HS-5 (cell line): ENCODE measurements around the gene DCLK2.

Experiments
- DNase-seq: peaks from one replicate; pipeline ENCODE4 v3.0.0-alpha.2; 2012; ENCODE audit warnings: low read depth

DCLK2 gene

DNA sequence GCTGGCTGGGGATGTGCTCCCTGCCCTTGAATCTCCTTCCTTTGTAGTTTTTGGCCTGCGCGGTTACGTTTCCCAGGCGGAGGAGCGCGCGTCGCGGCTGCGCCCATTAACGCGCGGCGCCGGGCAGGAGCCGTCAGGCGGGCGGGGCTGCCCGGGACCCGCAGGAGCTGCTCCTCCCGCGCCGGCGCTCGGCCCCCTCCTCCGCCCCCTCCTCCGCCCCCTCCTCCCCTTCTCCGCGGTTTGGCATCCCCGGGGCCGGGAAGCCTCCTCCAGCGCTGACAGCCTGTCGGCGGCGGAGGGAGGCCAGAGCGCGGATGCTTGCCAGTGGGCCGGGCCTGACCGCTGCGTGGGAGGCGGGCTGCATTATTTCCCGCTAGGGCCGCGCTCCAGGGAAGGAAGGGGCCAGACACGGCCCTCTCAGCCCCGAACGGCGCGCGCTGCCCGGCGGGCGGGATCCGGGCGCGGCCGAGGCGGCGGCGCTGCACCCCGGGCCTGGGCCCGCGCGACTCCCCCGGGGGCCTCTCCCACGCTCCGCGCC is at the start of gene DCLK2:
Gene DCLK2 (plus strand): TSS at position 405 of the 538 bp plus-strand sequence. CDS start 583 bp downstream, outside the sequence.
- DNase-seq, result no peak

DNA sequence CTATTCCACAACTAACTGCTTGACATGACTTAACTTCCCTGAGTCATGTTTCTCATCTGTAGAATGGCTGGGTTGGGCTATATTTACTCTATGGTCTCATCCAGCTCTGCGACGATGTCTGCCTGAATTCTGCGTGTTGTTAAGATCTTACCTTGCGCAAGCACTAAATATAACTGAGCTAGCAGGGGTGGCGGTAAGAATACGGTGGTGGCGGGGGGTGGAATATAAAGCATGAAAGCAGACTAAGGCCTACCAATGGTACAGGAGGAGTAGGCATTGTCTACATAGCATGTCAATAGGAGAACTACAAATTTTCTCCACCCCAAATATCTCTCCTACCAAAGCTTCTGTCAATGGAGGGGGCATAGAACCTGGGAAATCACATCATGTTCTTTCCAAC is 45.7 kb upstream of the DCLK2 start:
- DNase-seq, result no peak

DNA sequence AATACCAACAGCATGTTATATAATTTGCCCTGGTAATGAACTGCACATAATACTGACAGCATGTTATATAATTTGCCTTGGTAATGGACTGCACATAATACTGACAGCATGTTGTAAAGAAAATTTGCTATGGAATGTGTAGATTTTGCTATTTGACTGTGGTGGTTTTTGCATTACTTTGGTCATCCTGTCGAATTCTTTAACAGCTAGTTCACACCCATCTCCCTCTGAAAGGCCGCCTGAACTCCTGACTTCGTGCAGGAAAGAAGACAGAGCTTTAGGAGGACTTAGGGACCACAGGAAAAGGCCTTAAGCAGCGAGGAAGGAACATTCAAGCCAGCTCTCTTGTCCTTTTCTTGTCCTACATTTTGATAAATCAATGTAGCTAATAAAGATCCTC is 45.2 kb upstream of the DCLK2 start:
- DNase-seq, result no peak

DNA sequence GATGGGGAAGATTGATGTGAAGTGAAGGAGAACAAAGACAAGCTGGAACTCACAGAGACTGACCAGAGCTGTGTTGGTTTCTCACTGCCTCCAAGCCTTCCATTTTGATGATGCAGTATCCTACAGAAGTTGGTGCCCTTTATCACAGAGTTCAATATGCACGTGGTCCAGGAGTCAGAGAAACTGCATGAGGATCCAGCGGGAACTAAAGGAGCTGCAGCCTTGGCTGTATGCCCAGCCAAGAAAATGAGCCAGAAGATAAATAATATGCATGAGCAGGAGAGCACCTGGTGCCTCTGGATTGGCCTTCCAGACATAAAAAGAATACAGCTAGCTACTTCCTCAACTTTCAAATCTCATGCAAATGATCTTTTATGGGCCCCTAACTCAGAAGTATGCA is 44.3 kb upstream of the DCLK2 start:
- no peak for DNase-seq

DNA sequence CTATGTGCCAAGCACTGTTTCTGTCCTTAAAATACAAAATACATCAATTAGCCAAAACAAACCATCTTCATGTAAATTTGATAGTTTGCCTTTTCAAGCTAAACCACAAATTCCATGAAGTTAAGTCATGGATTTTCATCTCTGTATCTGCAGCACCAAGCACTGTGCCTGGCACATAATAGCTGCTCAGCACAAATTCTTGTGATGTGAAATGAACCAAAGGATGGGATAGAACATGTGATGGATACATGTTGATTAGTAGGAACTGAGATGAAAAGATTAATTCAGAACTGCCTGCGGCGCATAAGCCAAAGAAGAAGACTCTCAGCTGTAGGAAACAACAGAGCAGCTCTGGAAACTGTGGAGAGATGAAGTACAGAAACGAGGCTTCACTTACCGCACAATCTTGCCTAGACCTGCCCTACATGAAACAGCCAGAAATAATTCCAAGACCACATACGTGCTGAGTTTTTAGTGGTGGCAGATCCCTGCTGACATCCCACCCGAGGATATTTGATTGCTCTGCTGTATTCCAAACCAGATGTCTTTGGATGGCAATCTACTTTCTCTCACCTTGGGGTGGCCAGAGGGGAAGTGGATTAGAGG is 40.9 kb upstream of the DCLK2 start:
- no peak for DNase-seq

DNA sequence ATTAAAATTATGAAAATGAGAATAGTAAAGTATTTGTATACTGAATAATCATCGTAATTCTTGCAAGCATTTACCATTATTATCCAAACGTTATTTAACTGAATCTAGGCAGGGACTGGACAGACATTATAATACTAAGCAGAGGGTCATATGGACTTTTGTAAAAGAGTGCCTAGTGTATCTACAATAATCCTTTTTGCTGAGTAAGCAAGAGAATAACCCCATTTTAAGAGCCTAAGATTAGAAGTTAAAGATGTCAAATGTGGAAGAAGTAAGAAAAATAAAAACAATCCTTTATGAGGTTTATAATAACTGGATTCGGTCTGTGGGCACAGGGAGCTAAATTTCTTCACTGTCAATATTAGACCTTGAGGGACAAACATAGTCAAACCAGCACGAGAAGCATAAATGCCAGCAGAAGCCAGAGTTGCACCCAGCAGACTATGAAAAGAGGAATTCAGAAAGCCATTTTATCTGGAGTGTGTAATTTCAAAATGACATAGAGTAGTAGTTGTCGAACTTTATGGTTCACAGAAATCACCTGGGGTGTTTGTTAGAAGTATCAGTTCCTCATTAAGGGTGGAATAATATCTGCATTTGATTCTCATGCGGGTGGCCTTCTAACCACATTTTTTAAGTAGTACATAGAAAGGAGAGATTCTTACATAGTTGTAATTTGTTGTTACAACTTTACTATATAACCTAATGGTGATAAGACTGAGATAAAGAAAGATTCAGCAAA is 39.7 kb upstream of the DCLK2 start:
- DNase-seq, result no peak

DNA sequence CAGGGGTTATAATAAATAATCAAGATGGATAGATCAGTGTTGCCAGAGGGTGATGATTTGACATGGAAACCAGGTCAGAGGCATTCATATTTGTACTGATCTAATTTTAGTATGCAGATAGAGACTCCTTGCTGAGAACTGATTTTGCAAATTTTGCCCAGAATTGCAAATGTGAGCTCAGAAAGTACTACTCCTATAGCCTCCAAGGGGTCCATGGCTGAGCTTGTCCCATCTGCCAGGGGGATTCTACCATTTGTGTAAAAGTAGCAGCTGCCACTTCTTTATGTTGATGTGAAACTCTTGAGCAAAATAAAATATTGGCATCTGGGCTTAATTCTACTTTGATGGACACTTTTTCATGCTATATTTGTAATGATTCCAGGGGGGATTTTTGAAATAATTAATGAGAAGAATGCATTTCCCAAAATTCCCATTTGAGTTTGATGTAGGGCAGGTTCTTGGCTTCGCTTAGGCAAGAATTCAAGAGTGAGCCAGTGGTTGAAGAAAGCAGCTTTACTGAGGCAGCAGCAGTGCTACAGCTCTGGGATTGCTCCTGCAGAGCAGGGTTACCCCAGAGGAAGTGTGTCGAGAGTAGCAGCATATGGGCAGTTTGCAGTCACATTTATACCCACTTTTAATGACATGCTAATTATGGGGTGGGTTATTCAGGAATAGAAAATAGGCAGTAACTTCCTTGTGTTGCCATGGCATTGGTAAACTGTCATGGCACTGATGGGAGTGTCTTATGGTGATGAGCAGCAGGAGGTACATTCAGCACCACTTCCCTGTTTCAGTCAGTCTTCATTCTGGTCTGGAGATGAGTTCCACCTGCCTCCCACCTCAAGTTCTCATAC is 38.7 kb upstream of the DCLK2 start:
- no peak for DNase-seq

DNA sequence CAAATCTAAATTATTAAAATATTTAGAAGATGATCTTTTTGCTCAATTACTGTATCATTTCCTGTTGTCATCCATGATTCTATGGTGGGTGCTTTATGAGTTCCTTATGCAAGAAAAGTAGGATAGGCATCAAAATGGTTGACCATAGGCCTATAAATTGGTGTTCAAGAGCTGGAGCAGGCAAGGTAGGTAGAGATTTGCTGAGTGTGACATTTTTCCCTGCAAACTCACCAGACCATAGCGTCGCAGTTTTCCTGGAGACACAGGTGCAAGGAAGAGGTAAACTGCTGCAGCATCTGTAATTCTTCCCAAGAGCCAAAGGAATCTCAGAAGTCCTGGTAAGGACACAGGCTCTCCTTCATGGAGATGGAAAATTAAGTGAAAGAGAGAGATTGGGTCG is 33.7 kb upstream of the DCLK2 start:
- DNase-seq, result no peak

DNA sequence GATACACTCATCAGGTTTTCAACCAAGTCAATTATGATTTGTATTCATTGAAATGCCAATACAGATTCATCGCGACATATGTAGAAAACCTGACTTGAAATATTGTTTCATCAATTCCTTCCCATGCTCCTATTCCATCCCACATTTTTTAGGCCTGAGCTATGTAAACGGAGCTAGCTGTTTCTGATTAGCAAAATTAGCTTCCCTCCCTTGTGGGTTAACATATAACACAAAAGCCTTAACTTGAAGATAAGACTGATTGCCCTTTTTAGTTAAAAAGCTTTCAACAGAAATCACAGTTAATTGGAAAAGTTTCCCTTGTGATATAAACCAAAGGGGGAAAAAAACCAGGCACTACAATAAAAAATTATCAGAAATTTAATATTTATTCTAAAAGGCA is 32.8 kb upstream of the DCLK2 start:
- DNase-seq, result no peak

DNA sequence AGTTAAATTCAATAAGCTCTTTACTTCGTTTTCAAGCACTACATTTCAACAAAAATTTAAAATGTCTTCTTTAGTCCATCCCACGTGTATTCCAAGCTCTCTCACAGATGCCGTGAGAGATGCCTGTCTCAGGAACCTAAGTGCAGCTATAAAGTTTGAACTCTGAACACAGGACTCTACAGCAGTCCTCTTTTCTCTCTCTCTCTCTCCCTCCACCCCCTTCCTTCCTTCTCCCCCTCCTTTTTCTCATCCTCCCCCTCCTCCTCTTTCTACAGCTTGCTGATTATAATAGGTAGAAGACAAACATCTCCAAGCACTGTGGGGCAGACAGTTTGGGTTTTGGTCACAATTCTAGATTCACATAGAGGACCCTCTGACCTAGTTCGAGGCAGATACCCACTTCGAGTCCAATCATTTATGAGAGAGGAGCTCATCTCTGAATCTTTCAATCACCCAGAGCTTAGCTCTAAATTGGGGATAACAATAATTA is 31.5 kb upstream of the DCLK2 start:
- no peak for DNase-seq

DNA sequence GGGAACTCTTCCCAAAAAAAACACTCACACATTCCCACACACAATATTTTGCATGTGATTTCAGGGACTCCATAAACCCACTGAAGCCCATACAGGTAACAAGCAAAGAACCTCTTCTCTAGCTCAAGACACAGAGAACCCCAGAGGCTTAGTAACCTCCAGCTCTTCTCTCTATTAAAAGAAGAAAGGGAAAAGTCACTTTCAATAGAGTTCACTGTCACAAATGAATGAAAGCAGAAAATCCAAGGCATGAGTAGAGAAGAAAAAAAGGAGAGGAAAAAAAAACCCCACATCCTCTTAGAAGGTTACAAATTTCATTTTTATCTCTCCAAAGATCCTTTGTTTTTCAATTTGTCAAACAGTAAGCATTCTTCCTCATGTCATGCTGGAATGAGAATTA is 30.7 kb upstream of the DCLK2 start:
- no peak for DNase-seq

DNA sequence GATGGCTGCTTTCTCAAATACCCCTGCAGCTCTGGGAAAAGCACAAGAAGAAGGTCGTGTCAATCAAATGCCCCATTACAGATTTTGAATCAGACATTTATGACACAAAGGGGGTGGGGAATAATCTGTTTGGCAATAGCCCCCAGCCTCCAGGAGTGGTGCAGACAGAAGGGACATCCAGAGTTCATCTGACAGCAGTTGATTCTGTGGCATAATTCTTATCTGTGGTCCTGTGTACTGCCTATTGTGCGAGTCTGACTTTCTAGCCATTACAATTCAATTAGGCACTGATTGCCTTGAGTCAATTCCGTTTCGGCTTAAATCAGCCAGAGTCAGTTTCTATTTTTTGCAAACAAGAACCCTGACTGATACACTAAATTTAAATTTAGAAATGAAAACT is 28.6 kb upstream of the DCLK2 start:
- DNase-seq, result no peak

DNA sequence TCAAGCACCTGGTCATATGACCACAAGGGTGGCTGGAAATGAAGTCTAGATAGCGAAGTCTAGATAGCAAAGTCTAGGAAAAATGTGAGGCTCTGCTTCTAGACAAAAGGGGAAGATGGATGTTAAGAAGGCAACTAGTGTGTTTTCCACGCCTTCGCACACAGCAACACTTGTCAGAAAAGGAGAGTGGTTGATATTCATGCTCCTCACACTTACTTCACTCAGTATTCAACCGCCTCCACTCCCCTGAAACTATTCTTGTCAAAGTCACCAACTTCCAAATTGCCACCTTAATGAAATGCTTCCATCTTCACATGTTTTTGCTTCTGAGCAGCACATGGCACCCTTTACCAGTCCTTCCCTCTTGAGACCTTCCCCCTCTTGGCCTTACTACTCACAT is 27.7 kb upstream of the DCLK2 start:
- no peak for DNase-seq

DNA sequence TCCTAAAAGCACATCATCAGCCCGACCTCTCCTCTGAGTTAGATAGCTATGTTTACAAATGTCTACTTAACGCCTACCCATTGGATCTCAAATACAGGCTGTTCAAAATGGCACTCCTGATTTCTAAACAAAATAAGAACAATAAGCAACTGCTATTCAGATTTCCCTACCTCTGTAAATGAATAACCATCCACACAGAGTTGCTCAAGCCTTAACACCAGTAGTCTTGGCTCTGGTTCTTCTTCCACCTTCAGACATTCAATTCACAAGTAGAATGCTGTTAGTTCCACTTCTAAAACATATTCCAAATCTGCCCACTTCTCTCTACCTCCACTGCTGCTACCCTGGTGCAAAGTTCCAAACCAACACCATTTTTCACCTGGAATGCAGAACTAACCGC is 27.1 kb upstream of the DCLK2 start:
- DNase-seq, result no peak

DNA sequence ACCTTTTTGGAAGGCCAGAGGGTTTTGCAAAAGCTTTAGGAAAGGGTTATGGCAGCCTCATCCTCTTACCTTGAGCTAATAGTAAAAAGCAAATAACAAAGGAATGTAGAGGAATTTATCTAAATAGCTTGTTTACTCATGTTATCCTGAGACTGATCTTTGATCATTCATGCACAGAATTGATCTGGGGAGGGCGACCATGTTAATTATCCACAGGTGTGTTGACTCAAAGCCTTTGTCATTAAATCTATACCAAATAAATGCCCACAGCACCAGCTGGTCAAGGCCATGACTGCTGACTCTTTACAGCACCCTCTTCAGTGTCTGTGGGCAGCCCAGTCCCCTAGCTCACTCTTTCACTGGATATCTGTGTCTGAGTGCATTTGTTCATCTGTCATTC is 22.8 kb upstream of the DCLK2 start:
- DNase-seq, result no peak

DNA sequence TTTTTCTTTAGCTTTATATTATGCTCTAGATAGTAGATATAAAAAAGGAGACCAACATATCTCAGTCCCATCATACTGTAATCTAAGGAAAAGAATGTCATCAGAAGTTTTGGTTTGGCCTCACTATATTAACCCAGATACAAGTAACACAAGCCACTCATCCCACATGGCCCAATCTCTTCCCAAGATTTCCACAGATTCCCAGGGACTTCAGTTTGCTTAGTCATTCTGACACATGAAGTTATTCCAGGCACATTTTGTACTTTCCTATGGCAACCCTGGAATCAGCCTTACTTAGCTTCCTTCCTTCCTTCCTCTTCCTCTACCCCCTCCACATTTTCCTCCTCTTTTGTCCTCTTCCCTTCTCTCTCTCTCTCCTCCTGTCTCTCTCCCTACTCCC is 21.7 kb upstream of the DCLK2 start:
- no peak for DNase-seq

DNA sequence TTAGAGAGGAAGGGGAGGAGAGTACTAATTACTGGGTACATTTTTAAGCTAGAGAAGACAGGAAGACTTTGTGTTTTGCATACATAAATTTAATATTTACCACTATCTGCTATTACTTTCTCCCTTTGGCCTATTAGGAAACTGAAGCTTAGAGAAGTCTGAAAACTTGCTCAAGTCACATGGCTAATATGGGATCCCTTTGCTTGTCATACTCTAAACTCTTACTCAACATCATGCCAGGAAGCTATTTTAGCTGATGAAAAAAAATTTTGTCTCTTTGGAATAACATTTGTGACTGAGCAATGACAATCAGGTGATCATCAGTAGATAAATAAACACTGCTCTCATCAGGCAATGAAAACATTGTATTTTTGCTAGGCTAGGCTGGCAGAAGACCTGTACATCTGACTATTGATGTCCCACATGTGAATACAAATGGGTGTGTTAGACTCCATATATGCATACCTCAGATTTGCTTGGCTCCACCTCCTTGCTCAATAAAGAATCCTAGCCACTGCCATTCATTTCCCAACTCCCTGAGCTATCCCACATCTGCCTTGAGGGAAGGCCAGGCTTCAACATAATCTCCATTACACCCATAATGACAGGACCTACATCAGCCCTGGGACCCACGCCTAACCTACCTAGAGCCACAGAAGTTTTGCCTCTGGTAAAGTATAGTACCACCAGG is 17.0 kb upstream of the DCLK2 start:
- DNase-seq, result no peak

DNA sequence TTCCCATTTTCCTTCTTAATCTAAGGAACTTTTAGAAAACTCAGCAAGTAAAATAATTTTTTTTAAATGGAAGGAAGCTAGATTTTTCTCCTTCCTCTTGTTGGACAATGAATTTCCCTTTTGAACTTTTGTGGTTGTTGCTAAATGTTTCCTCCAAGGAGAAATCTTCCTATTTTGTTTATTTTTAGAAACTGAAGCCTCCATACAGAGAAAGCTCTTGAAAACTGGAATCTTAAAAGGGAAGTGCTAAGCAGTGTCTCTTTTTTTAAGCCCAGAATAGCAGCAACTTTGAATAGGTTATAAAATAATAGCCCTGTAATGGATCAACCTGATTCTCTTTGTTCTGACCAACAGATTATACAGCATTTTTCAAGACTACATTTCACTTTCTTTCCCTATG is 15.1 kb upstream of the DCLK2 start:
- no peak for DNase-seq

DNA sequence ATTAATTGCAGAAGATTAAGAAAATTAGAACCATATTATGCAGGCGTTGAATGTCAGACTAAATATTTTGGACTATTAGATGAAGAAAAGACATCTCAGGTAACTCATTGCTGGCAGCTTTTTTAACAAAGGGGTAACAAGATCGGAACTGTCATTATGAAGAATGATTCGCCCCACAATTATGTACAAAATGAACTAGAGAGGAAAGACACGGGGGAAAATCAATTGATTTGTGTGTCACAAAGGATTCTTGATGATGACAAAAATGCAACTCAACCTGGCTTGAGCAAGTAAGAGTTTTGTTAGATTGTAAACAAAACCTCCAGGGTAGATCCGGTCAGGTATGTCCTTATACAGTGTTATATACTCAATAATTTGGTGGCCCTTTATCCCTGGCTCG is 12.5 kb upstream of the DCLK2 start:
- DNase-seq, result no peak

DNA sequence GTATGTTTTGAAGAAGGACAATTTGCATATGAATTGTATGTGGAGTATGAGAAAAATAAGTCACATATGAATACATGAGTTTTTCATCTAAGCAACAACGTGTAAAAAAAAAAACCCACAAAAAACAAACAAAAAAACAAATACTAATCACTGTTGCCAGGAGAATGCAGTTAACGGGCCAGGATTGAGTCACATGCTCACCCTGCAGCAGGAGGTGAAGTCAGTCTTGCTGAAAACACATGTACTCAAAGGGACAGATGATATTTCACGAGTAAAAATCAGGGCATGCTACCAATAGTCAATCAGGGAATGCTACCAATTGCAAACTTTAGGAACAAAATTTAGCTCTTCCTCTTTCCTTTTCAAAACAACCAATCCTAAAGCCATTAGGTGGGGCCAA is 10.4 kb upstream of the DCLK2 start:
- DNase-seq, result no peak

DNA sequence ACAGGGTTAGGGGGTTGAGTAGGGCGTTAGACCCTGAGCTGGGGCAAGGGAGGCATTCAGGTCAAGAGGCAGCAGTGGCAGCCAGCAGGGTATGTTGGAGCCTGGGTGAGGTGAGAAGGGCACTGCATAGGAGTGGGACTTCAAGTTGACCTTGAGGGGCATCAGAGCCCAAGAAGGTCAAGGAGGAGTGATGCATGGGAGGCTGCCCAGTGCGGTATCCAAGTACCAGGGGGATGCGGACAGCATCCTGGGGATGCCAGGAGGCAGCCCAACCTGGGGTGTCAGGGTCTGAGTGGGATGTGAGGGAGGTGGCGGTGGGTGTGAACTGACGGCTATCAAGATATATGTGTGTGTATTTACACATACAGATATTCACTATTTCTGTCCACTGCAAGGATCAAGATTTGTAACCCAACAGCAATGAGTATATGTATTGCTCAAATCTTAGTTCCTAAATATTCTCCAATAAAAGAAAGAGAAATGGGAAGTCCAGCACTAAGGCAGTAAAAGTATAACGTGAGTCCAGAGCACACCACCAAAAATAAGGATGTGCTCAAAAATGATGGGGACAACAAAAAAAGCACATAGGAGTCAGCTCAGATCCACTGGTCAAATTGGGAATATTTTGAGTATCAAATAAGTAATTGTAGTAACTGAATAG is 9.8 kb upstream of the DCLK2 start:
- no peak for DNase-seq

DNA sequence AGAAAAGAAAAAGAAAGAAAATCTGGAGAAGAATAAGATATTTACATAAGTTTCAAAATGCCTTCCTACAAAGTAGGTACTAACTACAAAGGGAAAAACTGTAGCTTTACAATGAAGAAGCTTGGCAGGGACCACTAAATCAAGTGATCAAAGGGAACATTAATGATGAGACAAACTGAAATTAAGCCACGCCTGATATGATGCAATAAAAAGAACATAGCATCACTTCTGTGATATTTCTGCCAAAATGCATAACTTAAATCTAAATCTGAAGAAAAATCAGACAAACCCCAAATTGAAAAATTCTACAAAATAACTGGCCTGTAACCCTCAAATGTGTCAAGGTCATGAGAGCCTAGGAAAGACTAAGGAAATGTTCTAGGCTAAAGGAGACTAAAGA is 8.9 kb upstream of the DCLK2 start:
- DNase-seq, result no peak
